Mesodermal cell (in vitro differentiated cells): ENCODE data around the gene NEIL3.

Source experiments
- H3K27ac ChIP-seq: 2 replicates; pipeline ENCODE4 v1.7.0; 2013; ENCODE audit warnings: mild to moderate bottlenecking, low read depth, low read length, moderate library complexity; ENCODE audit not compliant: severe bottlenecking
- H3K36me3 ChIP-seq: 2 replicates; pipeline ENCODE4 v1.7.1; 2013; ENCODE audit warnings: mild to moderate bottlenecking, low read length, moderate library complexity; ENCODE audit not compliant: control insufficient read depth, insufficient read depth
- H3K4me1 ChIP-seq: one replicate; pipeline ENCODE4 v1.7.1; 2013; ENCODE audit warnings: mild to moderate bottlenecking, low read length; ENCODE audit not compliant: insufficient read depth, control insufficient read depth, poor library complexity, severe bottlenecking
- H3K4me3 ChIP-seq: 2 replicates; pipeline ENCODE4 v1.7.0; 2013; ENCODE audit warnings: low read length, control low read depth, mild to moderate bottlenecking; ENCODE audit not compliant: insufficient read depth, poor library complexity, severe bottlenecking; ENCODE audit errors: extremely low read depth
- H3K9me3 ChIP-seq: 2 replicates; pipeline ENCODE4 v1.7.1; 2013; ENCODE audit warnings: mild to moderate bottlenecking, low read length, moderate library complexity; ENCODE audit not compliant: control insufficient read depth
- WGBS, 2 experiments: methylation state at CpG; one replicate each; pipeline ENCODE4 v1.1.5; 2013; ENCODE audit warnings: missing lambda C conversion rate in 2 of 2; ENCODE audit not compliant: insufficient coverage in 2 of 2; 5-methylcytosine and 5-hydroxymethylcytosine counted together

Gene NEIL3

DNA sequence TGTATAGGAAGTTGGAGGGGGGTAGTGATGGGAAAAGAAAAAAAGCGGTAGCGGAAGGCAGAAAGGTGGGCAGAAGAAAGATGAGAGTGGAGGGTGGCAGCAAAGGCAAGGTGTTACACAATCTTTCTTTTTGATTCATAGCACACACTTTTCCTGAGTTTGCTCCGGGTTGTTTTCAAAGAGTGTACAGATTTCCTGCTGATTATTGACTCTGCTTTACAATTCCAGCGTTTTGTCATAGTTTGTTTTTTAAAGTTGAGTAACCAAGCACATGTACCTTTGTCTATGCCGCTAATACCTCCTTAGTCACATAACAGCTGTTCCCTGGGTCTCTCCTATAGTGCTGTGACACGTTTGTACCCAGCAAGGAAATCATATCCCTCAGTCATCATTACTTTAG is 82.3 kb downstream of the NEIL3 start:
- Histone ChIP-seq H3K27ac (no peak overlapping the region), H3K9me3 (no peaks in the 10 kb centered on the region), H3K4me1 (no peaks in the 10 kb centered on the region), H3K36me3 (no peaks in the 10 kb centered on the region), H3K4me3 (no peak overlapping the region)
- 58 to 93% methylated on average over 2 to 5 of the region's 6 CpGs for WGBS, 2 experiments

DNA sequence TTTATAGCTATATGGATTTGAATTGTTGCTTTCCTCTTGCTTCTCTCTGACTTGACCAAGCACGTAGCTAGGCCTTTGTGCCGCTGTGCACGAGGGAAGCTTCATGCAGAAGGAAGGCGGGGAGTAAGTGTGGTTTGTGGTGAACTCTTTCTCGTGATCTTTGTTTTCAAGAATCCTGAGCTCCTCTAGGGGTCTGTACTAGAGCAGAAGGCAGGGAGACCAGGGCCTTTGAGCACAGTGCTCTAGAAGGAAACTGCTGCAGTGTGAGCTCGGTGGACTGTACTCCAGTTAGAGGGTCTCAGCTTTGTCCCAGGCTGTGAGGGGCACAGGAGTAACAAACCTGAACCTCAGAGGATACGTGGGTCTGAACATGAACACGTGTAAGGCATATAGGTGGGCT is 83.6 kb downstream of the NEIL3 start:
- no peak overlapping the region for H3K4me3 ChIP-seq
- no peaks in the 10 kb centered on the region for H3K9me3 ChIP-seq
- H3K27ac ChIP-seq = no peak overlapping the region
- no peaks in the 10 kb centered on the region for H3K36me3 ChIP-seq
- H3K4me1 ChIP-seq = no peaks in the 10 kb centered on the region
- 63 to 81% methylated on average over 3 to 7 of the region's 8 CpGs for WGBS, 2 experiments

GRCh38 chr4:177396352-177396751 is 86.7 kb downstream of the NEIL3 start:
- no peaks in the 10 kb centered on the region for H3K36me3 ChIP-seq
- H3K4me1 ChIP-seq = no peaks in the 10 kb centered on the region
- H3K27ac ChIP-seq = no peak overlapping the region
- WGBS, 2 experiments = no CpG with 5 or more reads among the region's 2 CpGs
- no peaks in the 10 kb centered on the region for H3K9me3 ChIP-seq
- no peak overlapping the region for H3K4me3 ChIP-seq

DNA sequence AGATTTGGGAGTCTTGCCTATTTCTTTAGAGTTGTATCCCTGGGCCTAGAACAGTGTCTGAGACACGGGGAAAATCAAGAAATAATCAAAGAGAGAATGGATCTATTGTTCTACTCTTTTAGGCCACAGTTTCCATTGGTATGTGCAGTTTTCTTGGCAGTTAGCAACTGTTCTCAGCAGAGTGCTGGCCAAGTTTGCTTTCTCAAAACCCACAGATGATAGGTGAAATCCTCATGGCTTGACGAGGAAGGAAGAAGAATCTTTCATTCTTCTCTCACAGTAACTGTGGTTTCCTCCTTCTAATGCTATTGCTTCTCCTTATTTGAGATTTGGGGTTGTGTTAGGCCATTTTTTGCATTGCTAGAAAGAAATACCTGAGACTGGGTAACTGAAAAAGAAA is 90.4 kb downstream of the NEIL3 start:
- Histone ChIP-seq H3K36me3 (no peaks in the 10 kb centered on the region), H3K4me1 (no peaks in the 10 kb centered on the region), H3K4me3 (no peak overlapping the region), H3K27ac (no peak overlapping the region), H3K9me3 (no peaks in the 10 kb centered on the region)
- WGBS, 2 experiments = 86 to 100% methylated on average over 1 of the region's 2 CpGs

DNA sequence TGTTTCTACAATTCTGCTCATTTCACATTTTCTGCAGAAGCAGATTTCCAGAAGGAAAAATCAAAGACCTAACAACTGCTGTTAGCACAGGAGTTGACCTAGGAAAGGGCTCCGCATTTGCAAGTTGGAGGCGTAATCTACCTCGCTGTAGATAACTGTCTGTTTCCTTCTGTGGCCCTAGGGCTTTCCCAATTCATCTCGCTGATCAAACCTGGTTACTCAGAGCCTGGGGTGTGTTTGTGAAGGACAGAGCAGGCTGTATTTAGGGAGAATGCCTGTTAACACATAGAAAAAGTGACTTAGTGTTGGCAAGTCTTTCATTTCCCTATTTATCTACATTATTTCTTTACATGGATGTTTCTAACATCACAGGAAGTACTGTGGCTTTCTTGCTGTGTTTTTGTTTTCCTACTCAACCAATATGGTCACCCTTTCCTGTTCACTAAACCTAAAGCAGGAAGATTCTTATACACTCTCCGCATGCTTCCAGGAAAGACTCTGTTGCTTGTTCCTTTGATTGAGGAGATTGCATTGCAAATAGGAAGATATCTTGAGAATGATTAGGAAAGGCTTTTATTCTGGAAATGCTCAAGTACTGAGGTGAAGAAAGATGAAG is 92.1 kb downstream of the NEIL3 start:
- H3K4me1 ChIP-seq = no peaks in the 10 kb centered on the region
- WGBS, 2 experiments = 90 to 91% methylated on average over 3 to 5 of the region's 5 CpGs
- H3K27ac ChIP-seq = peak overlapping the region; percentile 49
- no peak overlapping the region for H3K4me3 ChIP-seq
- no peaks in the 10 kb centered on the region for H3K9me3 ChIP-seq
- H3K36me3 ChIP-seq = no peaks in the 10 kb centered on the region

GRCh38 chr4:177403746-177404145 is 94.1 kb downstream of the NEIL3 start:
- Histone ChIP-seq H3K4me3 (no peak overlapping the region), H3K4me1 (no peaks in the 10 kb centered on the region), H3K9me3 (no peaks in the 10 kb centered on the region), H3K27ac (no peak overlapping the region), H3K36me3 (no peaks in the 10 kb centered on the region)
- 83 to 86% methylated on average over 2 to 5 of the region's 6 CpGs for WGBS, 2 experiments

DNA sequence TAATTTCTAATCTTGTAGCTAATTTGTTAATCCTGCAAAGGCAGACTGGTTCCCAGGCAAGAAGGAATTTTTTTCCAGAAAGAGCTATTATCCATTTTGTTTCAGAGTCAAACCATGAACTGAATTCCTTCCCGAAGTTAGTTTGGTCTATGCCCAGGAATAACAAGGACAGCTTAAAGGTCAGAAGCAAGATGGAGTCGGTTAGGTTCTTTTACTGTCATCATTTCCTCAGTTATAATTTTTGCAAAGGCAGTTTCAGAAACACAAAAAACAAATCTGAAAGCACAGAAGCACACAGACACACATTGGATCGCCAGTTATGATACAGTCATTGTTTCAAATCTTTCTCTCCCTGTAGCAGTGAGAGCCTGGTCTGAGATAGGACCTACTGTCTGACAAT is 94.7 kb downstream of the NEIL3 start:
- 89 to 100% methylated on average over 2 to 3 of the region's 3 CpGs for WGBS, 2 experiments
- Histone ChIP-seq H3K27ac (no peak overlapping the region), H3K4me1 (no peaks in the 10 kb centered on the region), H3K4me3 (no peak overlapping the region), H3K36me3 (no peaks in the 10 kb centered on the region), H3K9me3 (no peaks in the 10 kb centered on the region)

DNA sequence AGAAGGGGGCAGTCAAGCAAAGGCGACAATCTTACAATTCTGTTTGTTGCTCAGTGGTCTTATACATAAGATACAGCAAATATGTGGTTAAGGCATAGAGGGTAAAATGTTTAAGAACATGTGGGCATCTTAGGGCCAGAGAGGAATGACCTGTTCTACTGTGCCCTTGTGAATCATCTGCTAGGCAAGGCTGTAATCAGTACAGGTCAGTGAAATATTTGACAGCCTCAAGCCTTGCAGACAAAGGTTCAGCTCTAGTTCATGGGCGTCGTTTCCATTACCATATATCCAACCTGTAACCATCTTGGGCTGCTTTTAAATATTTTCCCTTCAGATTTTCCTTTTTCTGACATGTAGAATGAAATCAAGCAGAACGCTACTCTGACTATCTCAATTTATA is 95.3 kb downstream of the NEIL3 start:
- Histone ChIP-seq H3K27ac (no peak overlapping the region), H3K4me1 (no peaks in the 10 kb centered on the region), H3K9me3 (no peaks in the 10 kb centered on the region), H3K36me3 (no peaks in the 10 kb centered on the region), H3K4me3 (no peak overlapping the region)
- WGBS, 2 experiments = 87 to 96% methylated on average over 2 to 4 of the region's 4 CpGs

DNA sequence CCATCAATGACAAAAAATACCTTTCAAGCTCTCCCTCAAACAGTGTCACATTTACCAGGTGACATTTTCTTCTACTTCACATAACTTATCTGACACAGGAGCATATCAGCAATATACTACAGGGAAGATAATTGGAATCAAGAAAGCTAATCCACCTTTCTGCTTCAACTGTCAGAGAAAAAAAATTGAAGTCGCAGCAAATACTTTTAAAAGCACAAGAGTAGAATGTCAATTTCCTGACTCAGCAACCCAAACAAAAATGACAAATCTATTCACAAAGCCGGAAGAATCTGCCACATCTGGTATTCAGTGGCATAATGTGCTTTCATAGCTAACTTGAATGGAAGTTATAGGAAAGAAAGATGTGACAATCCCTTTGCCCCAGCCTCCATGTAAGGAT is 95.8 kb downstream of the NEIL3 start:
- Histone ChIP-seq H3K27ac (no peak overlapping the region), H3K4me1 (no peaks in the 10 kb centered on the region), H3K4me3 (no peak overlapping the region), H3K36me3 (no peaks in the 10 kb centered on the region), H3K9me3 (no peaks in the 10 kb centered on the region)
- WGBS, 2 experiments = 100% methylated on average over 1 of the region's 2 CpGs; no CpG with 5 or more reads in 1 of the 2 experiments

DNA sequence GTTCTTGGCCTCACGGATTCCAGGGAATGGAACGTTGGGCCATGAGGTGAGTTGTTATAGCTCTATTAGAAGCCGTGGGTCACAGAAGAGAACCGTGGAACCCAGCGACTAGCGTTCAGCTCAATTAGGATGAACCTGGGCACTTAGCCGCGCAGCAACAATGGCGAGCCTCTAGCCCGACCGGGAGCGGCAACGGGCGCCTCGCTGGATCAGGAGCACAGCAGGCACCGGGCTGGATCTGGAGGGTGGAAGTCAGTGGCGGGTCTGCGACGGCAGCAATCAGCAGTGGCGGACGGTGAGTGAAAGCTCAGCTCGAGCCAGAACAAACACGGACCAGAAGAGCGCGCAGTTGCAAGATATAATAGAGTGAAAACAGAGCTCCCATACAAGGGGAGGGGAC is 98.3 kb downstream of the NEIL3 start:
- H3K4me3 ChIP-seq = no peak overlapping the region
- no peaks in the 10 kb centered on the region for H3K36me3 ChIP-seq
- H3K9me3 ChIP-seq = no peaks in the 10 kb centered on the region
- WGBS, 2 experiments = 92 to 96% methylated on average over 16 to 22 of the region's 25 CpGs
- H3K27ac ChIP-seq = no peak overlapping the region
- no peaks in the 10 kb centered on the region for H3K4me1 ChIP-seq

- no peaks in the 10 kb centered on the region for H3K36me3 ChIP-seq
- H3K9me3 ChIP-seq = no peaks in the 10 kb centered on the region
- H3K4me3 ChIP-seq = no peak overlapping the region
Observed at GRCh38 chr4:177410566-177410965, 100.9 kb downstream of the NEIL3 start.

More at GRCh38 chr4:177410566-177410965, 100.9 kb downstream of the NEIL3 start:
- Histone ChIP-seq H3K27ac (no peak overlapping the region), H3K4me1 (no peaks in the 10 kb centered on the region)
